ENCODE results near the gene OR4A16.

OR4A16 gene, protein sequence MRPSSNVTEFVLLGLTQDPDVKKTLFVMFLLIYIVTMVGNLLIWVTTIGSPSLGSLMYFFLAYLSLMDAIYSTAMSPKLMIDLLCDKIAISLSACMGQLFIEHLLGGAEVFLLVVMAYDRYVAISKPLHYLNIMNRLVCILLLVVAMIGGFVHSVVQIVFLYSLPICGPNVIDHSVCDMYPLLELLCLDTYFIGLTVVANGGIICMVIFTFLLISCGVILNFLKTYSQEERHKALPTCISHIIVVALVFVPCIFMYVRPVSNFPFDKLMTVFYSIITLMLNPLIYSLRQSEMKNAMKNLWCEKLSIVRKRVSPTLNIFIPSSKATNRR

DNA sequence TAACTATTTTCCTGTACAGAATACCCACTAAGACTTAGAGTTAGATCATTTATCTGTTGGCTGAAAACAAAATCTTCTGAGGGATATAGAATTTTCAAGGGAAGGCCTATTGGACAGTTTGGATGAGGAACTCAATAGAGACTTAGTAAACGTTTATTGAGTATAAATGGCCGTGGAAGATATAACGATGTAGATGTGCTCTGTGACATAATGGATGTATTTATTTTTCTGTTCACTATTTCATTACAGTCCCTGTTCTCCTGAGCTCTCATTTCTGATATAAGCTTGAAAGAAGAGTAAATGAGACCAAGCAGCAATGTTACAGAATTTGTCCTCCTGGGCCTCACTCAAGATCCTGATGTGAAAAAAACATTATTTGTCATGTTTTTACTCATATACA, at the start of gene OR4A16:
OR4A16 (plus strand) TSS at position 301 of the 400 bp plus-strand sequence; CDS start at position 301, 0 bp downstream.
- no peak for DNase-seq

DNA sequence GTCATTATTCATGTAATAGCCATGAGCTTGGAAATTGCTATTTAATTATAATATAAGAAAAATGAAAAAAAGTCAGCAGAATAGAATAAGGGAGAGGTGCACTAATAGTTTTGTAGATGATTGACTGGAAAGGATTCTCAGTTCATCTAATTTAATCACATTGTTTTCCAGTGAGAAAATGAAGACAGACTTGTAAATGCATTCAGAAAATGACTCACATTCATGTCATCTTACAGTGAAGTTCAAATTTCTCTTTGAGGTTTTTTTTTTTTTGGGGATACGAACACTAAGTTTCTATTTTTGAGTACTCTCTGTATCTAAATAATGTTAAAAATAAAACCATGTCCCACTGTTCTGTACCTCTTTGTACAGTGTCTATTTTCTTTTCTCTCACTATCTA, 18.5 kb upstream of the OR4A16 start:
- no peak for DNase-seq

DNA sequence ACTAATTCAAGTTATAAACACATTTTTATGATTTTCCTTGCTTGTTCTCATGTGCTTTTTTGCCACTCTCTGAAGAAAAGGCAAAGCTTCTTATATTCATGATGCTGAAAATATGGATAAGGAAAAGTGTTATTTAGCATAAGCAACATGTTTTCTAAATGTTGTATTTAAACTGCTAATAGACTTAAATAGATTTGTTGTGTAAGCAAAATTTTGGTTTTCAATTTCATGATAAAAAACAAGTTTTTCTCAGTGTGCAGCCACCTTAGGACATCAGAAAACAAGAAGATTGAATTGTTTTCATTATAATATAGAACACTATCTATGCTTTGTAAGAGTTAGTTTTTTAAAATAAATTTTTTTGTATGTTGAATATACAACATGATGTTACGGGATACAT, 2.3 kb downstream of the OR4A16 start:
- no peak for DNase-seq

DNA sequence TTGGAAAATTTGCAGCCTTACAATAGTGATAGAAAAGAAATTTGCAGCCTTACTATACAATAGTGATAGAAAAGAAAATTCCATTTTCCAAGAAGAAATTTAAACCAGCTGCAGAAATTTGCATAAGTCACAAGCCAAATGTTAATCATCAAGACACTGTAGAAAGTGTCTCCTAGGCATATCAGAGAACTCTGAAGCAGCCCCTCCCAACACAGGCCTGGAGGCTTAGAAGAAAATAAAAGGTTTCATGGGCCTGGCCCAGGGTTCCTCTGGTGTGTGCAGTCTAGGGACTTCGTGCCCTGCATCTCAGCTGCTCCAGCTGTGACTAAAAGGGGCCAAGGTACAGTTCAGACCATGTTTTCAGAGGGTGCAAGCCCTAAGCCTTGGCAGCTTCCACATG, 6.0 kb downstream of the OR4A16 start:
- DNase-seq: no peak

DNA sequence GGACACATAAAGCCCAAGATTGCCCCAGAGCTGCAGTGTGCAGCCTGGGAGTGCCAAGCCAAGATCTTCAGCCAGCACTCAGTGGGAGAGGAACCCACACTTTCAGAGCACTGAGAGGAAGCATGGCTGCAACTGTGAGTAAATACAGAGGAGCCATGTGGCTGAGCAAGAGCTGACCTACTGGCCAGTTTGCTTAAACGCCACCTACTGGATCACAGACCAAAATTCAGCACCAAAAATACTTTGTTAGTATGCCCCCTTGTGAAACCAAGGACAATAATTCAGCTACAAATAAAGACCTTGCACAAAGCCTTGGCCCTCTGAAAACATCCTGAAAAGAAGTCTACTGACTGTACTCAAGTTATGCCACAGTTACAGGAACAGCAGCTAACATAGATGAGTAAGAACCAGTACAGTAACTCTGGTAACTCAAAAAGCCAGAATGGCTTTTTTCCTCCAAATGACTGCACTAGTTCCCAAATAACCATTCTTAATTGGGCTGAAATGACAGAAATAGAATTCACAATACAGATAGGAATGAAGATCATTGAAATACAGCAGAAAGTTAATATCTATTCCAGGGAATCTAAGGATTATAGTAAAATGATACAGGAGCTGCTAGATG, 14.7 kb downstream of the OR4A16 start:
- DNase-seq: no peak

DNA sequence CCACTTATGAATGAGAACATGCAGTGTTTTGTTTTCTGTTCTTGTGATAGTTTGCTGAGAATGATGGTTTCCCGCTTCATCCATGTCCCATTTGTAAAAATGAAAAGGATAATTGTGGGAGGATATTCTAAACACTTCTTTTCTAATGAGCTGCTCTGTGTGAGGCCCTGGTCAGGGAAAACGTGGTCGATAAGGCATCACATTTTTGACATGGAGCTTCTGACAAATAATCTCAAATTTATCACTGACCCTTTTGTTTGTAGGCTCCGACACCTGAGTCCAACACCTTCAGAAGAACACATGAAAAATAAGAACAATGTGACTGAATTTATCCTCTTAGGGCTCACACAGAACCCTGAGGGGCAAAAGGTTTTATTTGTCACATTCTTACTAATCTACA, 24.7 kb downstream of the OR4A16 start, which contains the start of gene OR4A15:
OR4A15 (plus strand) TSS at position 301 of the 400 bp plus-strand sequence; CDS start at position 301, 0 bp downstream.
- no peak for DNase-seq

Data from activated CD8-positive, alpha-beta memory T cell treated with anti-CD3 and anti-CD28 coated beads for 24 hours (primary cell).